HG03575 (cell line): ENCODE data around the gene BCL7C.

Source experiments
- ATAC-seq: cut with Tn5 transposase; IDR thresholded peaks from one replicate; pipeline ENCODE4 v1.9.1; 2021; ENCODE audit not compliant: unreplicated experiment, insufficient number of reproducible peaks, low FRiP score; ENCODE audit errors: extremely low read depth

The BCL7C gene

GRCh38 chr16:30923554-30924075, 29.7 kb upstream of the BCL7C start, which contains the start of gene FBXL19:
TSS of gene FBXL19 (plus strand) at chr16:30923572. CDS start at chr16:30925755, 2,183 bp downstream.
- no peak for ATAC-seq

- ATAC-seq = peak; percentile 29
Observed at GRCh38 chr16:30922960-30923535, 29.2 kb upstream of the BCL7C start.

GRCh38 chr16:30922420-30922959, 28.6 kb upstream of the BCL7C start:
- peak; percentile 51 for ATAC-seq

GRCh38 chr16:30921748-30922419, 28.0 kb upstream of the BCL7C start:
- peak; percentile 1 for ATAC-seq

GRCh38 chr16:30921459-30921747, 27.5 kb upstream of the BCL7C start:
- no peak for ATAC-seq

GRCh38 chr16:30920891-30921290, 27.0 kb upstream of the BCL7C start:
- ATAC-seq = no peak

GRCh38 chr16:30918614-30919013, 24.7 kb upstream of the BCL7C start:
- no peak for ATAC-seq

- ATAC-seq = no peak
Observed at GRCh38 chr16:30914830-30915229, 21.0 kb upstream of the BCL7C start.

- no peak for ATAC-seq
Observed at GRCh38 chr16:30912794-30913412, 19.0 kb upstream of the BCL7C start.

GRCh38 chr16:30910427-30911029, 16.7 kb upstream of the BCL7C start:
- ATAC-seq = no peak

GRCh38 chr16:30907064-30907463, 13.2 kb upstream of the BCL7C start:
- no peak for ATAC-seq

GRCh38 chr16:30904114-30904780, 10.4 kb upstream of the BCL7C start:
- ATAC-seq = no peak

- no peak for ATAC-seq
Observed at GRCh38 chr16:30903596-30903995, 9.7 kb upstream of the BCL7C start.

GRCh38 chr16:30903002-30903401, 9.1 kb upstream of the BCL7C start:
- no peak for ATAC-seq

GRCh38 chr16:30902029-30902972, 8.4 kb upstream of the BCL7C start:
- no peak for ATAC-seq

GRCh38 chr16:30901201-30902028, 7.5 kb upstream of the BCL7C start:
- no peak for ATAC-seq

GRCh38 chr16:30900588-30900987, 6.7 kb upstream of the BCL7C start:
- no peak for ATAC-seq
